ENCODE data around the gene KNSTRN. TPM values are rescaled to one million over a fixed set of nuclear protein-coding genes. Genes with fewer than 3 reads are reported as not detected.
A peak's percentile ranks its signal among the peaks of the same experiment; 100 is the strongest.

KNSTRN gene
- total and polyA plus RNA-seq, 4 donors = 7.5 to 16.6 (median 14.0) TPM

DNA sequence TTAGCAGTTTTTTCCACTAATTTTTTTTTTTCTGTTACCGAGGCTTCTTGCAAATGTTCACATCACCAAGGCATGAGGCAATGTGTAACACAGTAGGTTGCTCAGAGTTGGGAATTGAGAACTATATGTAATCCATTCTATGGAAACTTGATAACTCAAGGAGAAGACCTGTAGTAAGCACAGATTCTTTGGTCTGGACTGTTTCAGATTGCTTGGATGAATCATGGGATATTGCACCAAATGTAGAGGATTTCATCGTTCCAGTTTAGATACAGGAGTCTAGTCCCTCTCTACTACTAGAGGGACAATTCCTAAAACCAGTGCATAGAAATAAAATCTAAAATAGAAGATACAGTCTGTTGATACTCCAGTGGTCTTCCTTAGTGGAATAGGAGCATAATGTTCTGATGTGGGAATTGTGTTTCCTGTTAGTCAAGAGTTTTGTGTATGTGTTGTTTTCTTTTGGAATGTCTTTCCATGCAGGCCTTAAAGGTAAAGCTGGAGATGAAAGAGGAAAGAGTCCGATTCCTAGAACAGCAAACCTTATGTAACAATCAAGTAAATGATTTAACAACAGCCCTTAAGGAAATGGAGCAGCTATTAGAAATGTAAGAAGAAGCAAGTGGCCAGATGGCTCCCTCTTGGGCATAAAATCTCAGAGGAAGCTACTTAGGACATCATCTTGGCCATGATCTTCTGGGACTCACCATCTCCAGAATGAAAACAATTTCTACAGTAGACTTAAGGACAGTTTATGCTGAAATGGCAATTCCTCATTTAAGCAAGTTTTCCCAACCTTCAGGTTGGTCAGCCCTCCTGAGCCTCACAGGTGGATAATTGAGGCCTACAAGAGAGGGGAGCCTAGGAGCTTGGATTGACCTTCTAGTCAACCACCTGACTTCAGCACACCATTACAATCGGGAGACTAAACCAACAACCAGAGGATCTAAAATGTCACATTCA lies 10.7 kb downstream of the KNSTRN start:
- Histone ChIP-seq H3K27me3 (ENCODE audit: control insufficient read depth in 3 of 3, insufficient read depth in 3 of 3, low read length in 2 of 3) (no peaks in the 10 kb centered on the region), H3K4me1 (ENCODE audit: control insufficient read depth in 5 of 5, insufficient read depth in 5 of 5, low read length in 5 of 5) (peaks cover 0 to 4% (median 0%) of the 10 kb centered on the region in 5 donors), H3K36me3 (ENCODE audit: control insufficient read depth in 4 of 4, insufficient read depth in 4 of 4, low read length in 4 of 4) (peaks cover 13 to 23% (median 21%) of the 10 kb centered on the region in 4 donors), H3K9me3 (ENCODE audit: control insufficient read depth in 4 of 4, insufficient read depth in 3 of 4, low read length in 3 of 4) (no peaks in the 10 kb centered on the region), H3K9ac (ENCODE audit: insufficient read depth in 1 of 2, low read length in 2 of 2) (no peak overlapping the region), H3K4me3 (no peak overlapping the region), H3K27ac (ENCODE audit: low read depth in 1 of 2, low read length in 1 of 2) (no peak overlapping the region)
- WGBS, 2 donors = 91 to 94% methylated on average over 4 of the region's 4 CpGs
- ATAC-seq (ENCODE audit: insufficient read depth, low FRiP score) = no peak
- no peak for DNase-seq
- no peak for TF ChIP-seq CTCF (IDR thresholded peaks at IDR 0.05; ENCODE audit: control extremely low read depth, extremely low read depth)

DNA sequence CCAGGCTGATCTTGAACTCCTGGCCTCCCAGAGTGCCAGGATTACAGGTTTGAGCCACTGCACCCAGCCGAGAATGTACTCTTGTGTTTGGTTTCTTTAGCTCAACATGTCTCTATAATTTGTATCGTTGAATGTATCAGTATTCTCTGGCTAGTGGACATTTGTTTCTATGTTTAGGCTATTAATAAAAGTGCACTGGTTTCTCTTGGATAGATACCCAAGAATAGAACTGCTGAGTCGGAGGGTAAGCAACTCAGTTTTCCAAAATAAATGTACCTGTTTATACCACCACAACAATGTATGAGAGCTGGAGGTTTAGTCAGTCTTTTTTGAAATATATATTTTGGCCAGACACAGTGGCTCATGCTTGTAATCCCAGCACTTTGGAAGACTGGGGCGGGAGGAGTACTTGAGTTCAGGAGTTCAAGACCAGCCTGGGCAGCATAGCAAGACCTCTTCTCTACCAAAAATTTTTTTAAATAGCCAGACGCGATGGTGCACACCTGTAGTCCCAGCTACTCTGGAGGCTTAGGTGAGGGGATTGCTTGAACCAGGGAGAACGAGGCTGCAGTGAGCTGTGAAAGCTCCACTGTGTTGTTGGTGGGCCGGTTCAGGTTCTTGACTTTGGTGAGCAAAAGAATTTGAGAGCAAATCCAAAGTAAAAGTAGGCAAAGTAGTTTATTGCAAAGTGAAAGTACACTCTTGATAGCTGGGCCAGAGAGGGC lies 15.3 kb downstream of the KNSTRN start:
- Histone ChIP-seq H3K27ac (ENCODE audit: low read depth in 1 of 2, low read length in 1 of 2) (no peak overlapping the region), H3K9ac (ENCODE audit: insufficient read depth in 1 of 2, low read length in 2 of 2) (no peak overlapping the region), H3K4me1 (ENCODE audit: control insufficient read depth in 5 of 5, insufficient read depth in 5 of 5, low read length in 5 of 5) (peaks cover 0 to 3% (median 0%) of the 10 kb centered on the region in 5 donors), H3K4me3 (no peak overlapping the region), H3K9me3 (ENCODE audit: control insufficient read depth in 4 of 4, insufficient read depth in 3 of 4, low read length in 3 of 4) (no peaks in the 10 kb centered on the region), H3K36me3 (ENCODE audit: control insufficient read depth in 4 of 4, insufficient read depth in 4 of 4, low read length in 4 of 4) (peaks cover 0 to 8% (median 5%) of the 10 kb centered on the region in 4 donors), H3K27me3 (ENCODE audit: control insufficient read depth in 3 of 3, insufficient read depth in 3 of 3, low read length in 2 of 3) (no peaks in the 10 kb centered on the region)
- 79 to 86% methylated on average over 8 of the region's 8 CpGs for WGBS, 2 donors
- TF ChIP-seq CTCF (IDR thresholded peaks at IDR 0.05; ENCODE audit: control extremely low read depth, extremely low read depth) = no peak
- DNase-seq (no peak), ATAC-seq (ENCODE audit: insufficient read depth, low FRiP score) (no peak)

GRCh38 chr15:40398413-40398873 lies 15.9 kb downstream of the KNSTRN start:
- no peak for TF ChIP-seq CTCF (IDR thresholded peaks at IDR 0.05; ENCODE audit: control extremely low read depth, extremely low read depth)
- peaks cover 0 to 5% (median 4%) of the 10 kb centered on the region in 4 donors for H3K36me3 ChIP-seq (ENCODE audit: control insufficient read depth in 4 of 4, insufficient read depth in 4 of 4, low read length in 4 of 4)
- H3K9ac ChIP-seq (ENCODE audit: insufficient read depth in 1 of 2, low read length in 2 of 2) = no peak overlapping the region
- no peaks in the 10 kb centered on the region for H3K27me3 ChIP-seq (ENCODE audit: control insufficient read depth in 3 of 3, insufficient read depth in 3 of 3, low read length in 2 of 3)
- DNase-seq (peak in 1 of 3 donors; percentile 12), ATAC-seq (ENCODE audit: insufficient read depth, low FRiP score) (no peak)
- H3K4me1 ChIP-seq (ENCODE audit: control insufficient read depth in 5 of 5, insufficient read depth in 5 of 5, low read length in 5 of 5) = peaks cover 0 to 3% (median 0%) of the 10 kb centered on the region in 5 donors
- 27 to 43% methylated on average over 4 of the region's 4 CpGs for WGBS, 2 donors
- no peak overlapping the region for H3K4me3 ChIP-seq
- H3K27ac ChIP-seq (ENCODE audit: low read depth in 1 of 2, low read length in 1 of 2) = no peak overlapping the region
- no peaks in the 10 kb centered on the region for H3K9me3 ChIP-seq (ENCODE audit: control insufficient read depth in 4 of 4, insufficient read depth in 3 of 4, low read length in 3 of 4)

Data from lung (tissue), 12 donors.